Ovary (tissue), 3 donors: ENCODE measurements around the gene FXYD1.

Experiments
- EP300 ChIP-seq: sonication (generic); formaldehyde crosslinking; IDR thresholded peaks from one replicate; pipeline ENCODE4 v1.6.1; 2017; ENCODE audit warnings: antibody characterized with exemption
- POLR2A ChIP-seq: fragments of 450-650 bp; IDR thresholded peaks from one replicate; pipeline ENCODE4 v1.6.1; 2017; ENCODE audit warnings: antibody characterized with exemption, mild to moderate bottlenecking, moderate library complexity
- TF ChIP-seq, protein P1 (sequence below), 3 donors: fragments of 450-650 bp in 2 of 3; fragments of 200-600 bp in 1 of 3; IDR thresholded peaks; one replicate each; pipeline versions ENCODE4 v1.5.1 to v1.8.0; 2016 to 2022; ENCODE audit warnings: antibody characterized with exemption in 3 of 3, mild to moderate bottlenecking in 1 of 3
- donor health status: DM: no; HTN: no; CAD: no.

DNA sequence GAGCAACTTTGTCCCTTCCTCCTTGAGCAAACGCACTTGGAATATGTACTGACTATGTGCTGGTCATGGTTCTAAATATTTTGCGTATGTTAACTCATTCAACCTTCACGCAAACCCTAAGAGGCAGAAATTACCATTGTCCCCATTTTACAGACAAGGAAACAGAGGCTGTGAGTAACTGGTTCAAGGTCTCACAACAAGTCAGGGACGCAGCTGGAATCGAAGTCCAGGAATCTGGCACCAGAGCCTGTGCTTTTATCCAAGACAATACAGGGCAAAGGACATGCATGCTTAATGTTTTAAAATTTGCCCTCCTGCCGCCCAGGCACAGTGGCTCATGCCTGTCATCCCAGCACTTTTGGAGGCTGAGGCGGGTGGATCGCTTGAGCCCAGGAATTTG lies 21.0 kb downstream of the FXYD1 start:
- TF ChIP-seq, protein P1, sequence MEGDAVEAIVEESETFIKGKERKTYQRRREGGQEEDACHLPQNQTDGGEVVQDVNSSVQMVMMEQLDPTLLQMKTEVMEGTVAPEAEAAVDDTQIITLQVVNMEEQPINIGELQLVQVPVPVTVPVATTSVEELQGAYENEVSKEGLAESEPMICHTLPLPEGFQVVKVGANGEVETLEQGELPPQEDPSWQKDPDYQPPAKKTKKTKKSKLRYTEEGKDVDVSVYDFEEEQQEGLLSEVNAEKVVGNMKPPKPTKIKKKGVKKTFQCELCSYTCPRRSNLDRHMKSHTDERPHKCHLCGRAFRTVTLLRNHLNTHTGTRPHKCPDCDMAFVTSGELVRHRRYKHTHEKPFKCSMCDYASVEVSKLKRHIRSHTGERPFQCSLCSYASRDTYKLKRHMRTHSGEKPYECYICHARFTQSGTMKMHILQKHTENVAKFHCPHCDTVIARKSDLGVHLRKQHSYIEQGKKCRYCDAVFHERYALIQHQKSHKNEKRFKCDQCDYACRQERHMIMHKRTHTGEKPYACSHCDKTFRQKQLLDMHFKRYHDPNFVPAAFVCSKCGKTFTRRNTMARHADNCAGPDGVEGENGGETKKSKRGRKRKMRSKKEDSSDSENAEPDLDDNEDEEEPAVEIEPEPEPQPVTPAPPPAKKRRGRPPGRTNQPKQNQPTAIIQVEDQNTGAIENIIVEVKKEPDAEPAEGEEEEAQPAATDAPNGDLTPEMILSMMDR (IDR thresholded peaks at IDR 0.05) = no peak
- TF ChIP-seq POLR2A (no peak), EP300 (no peak)
